HTR-8/SVneo (cell line): Measurements from ENCODE around the gene MAML3.

Experiments
- DNase-seq: peaks from one replicate; pipeline ENCODE4 v3.0.0; 2011; ENCODE audit warnings: low spot score, mixed read lengths; ENCODE audit not compliant: insufficient read length
- FAIRE-seq: peaks from 2 replicates; lab custom pipeline; 2011; peaks lifted over from hg19 to GRCh38; lab: Jason Lieb, UNC

The MAML3 gene

DNA sequence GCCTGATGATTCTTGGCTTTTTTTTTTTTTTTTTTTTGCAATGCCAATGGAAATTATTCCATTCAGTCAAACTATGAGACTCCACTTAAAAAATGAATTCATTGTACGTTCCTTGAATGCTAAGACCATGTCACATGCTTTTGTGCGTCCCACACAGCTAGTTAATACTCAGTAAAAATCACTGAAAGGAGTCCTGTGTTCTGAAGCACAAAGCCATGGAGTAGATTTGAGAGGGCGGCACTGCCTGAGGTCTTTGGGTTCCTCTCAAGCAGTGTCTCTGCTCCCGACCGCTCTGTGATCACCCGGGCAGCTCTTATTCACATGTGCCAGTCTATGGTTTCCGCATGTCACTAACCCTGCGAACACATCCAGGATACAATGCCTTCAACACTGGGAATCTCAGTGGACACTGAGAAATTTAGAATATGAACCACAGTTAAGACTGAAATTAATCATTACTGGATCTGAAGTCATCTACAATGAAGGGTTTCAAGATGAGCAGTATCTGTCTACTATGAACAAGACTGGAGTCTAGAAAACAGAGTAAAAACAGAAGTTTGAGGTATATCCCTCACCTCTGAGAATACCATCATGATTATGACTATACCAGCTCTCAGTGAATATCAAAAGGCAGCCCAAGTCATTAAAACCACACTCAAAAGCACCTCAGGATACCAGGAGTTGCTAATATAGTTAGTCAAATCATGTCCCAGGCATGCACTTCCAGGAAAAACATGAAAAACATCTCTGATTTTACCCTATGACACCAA is 295.4 kb downstream of the MAML3 start:
- no peak for FAIRE-seq
- DNase-seq: no peak

DNA sequence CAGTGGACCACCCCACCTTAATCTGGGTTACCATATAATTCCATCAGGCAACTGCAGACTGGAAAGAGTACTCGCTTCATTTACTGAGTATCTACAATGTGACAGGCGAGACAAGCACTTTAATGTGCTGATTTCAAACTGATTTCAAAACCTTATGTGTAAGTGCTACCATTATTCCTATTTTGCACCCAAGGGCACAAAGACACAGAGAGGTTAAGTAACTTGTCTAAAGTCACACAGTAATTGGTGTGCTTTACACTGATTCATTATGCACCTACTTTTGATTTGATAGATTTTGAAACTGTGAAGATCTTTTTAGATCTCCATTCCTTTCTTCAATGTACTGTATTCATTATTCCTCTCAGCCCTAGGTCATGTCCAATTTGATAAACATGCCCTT is 296.0 kb downstream of the MAML3 start:
- DNase-seq: no peak
- FAIRE-seq: no peak

DNA sequence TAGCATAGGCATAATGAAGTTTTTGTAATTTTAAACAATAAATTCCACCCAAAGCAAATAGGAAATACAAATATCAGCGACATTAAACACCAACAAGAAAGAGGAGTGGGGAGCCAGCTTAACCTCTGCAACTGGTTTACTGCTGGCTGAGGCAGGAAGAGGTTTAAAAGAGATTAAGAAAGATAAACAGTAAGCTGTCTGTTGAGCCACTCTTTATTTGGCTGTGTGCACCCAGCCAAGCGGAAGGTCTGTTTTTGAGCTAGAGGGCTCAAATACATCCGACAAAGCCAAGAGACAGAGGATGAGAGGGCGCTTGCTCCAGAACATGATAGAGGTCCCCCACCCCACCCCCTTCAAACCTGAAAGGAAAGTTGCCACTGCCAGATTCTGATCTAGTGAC is 297.0 kb downstream of the MAML3 start:
- no peak for FAIRE-seq
- no peak for DNase-seq

DNA sequence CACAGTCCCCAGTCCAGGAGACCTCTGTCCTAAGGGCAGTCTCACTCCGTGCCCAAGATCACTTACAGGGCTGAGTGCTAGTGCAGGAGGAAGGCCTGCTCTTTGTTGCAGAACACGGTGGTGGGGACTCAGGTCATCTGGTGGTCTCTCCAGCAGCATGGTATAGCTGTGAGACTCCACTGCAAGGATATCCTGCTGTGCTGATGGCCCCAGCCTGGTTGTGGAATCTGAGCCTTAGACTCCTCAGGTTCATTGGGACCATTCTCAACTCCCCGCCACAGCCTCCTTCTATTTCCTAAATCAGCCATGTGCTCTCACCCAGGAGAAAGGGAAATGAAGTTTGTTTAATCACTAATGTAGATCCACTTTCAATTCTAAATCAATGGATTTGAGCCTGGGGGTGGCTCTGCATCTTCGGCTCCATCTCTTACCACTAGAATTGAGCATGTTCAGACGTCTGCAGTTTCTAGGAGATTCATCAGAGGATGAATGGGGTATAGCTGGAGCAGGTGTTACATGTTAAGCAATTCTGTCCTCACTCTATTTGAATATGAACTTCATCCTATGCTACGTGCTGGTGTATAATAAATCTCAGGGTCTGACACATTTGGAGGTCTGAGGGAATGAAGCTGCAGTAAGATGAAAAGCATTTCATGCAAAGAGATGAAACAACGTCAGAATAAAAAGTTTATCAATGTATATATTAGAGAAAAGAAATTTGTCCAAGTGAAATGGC is 299.1 kb downstream of the MAML3 start:
- no peak for DNase-seq
- FAIRE-seq: no peak

DNA sequence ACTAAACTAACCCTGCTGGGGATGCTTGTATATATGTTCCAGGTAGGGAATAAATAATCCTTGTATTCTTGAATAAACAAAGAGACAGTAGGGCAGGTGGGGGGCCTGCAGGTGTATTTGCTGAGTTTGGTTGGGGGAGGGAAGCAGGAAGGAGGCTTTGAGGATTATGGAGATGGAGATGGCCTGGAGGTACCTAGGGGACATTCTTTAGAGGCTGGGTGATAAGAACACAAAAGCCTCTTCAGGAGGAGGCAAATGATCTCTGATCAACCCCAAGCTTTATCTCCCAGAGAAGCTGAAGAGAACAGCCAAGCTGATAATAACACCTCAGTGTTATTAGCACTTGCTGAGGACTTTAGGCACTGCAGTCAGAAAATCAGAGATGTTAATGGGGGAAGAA is 300.7 kb downstream of the MAML3 start:
- no peak for DNase-seq
- FAIRE-seq: no peak

DNA sequence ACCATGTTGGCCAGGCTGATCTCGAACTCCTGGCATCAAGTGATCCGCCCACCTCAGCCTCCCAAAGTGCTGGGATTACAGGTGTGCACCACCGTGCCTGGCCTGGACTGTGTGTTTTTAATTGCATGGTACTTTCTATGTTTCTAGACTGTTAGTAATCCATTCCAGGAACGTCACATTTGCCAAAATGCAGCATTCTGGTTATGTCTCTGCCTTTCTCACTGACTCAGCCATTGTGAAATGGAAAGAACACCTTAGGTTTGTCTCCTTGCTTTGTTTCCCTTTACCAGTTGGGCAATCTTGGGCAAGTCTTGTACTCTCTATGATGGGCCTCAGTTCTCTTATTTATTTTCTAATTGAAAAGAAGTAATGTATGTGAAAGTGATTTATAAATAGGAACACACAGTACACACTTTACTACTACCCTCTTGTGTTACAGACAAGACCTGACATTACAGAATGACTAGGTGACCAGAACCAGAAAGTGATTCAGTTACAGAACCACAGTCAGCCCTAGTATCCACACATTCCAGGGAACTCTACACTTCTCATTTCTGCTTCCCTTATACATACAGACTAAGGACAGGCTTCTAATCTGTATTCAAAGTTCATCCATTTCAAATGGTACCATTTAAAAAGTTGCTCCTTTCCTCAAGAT is 301.2 kb downstream of the MAML3 start:
- FAIRE-seq (no peak), DNase-seq (no peak)

DNA sequence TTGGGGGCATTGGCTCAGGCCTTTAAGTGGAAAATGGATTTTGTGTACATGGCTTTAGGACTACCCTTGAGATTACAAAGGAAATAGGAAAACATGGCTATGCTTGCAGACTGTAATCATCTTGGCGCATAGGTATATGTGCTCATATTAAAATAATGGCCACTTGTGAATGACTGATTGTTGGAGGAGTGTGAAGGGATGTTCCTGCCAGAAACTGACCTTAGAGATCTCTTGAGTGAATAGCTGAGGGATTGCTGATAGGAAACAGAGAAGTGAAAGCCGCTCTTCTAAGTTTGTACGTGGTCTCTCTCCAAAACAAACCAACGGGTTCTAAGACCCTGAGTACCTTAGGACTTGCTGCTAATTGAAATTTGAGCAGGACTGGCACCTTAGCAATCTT is 302.3 kb downstream of the MAML3 start:
- DNase-seq: no peak
- no peak for FAIRE-seq

DNA sequence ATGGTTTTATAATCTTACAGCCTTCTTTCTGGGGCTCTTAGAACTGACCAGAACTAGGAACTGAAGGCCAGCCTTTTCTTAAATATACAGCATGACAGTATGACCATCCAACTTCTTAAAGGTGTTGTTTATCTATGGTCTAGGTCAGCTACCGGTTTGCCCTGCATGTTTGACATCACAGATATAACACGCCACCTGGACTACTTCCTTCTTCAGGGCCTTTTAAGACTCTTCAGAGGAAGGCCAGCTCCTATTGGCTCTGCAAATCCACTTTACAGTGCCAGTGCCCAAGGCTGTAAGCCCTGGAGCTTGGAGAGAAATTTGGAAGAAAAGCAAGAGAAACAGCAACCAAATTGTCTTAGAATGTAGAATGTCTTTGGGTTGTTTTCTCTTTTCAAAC is 302.9 kb downstream of the MAML3 start:
- no peak for DNase-seq
- no peak for FAIRE-seq

DNA sequence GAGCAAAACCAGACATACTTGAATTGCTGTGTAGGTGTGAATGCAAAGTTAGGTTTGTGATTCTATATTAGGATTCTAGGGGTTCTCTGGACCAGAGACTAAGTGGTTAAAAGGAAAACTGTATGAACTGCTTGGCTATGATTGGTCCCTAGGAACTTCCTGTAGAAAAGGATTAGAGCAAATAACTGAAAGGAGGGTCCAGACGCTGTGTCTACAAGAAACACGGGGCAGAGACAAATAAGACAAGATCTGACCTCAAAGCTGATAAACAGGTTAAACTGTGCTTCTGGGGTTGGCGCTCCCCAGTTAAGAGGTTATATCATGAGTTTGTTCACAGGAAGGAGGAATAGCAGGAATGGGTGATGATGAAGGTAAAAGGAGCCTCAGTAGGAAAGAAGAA is 304.8 kb downstream of the MAML3 start:
- DNase-seq (no peak), FAIRE-seq (no peak)

DNA sequence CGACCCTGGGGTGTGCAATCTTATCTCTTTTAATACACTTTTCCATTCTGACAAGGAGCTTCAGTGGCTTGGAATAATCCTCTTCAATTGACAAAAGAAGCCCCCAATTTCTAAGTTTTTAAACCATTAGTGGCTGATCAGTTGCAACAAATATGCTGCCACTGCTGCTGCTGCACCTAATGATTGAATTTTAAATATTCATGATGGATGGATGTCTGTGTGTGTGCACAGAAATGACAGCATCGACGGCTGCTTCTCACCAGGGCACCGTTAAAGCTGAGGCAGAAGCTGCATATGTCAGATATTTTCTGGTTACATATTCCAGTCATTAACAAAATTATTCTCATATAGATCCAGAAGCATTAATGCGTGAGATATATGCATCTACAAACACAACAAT is 306.0 kb downstream of the MAML3 start:
- DNase-seq: no peak
- no peak for FAIRE-seq

DNA sequence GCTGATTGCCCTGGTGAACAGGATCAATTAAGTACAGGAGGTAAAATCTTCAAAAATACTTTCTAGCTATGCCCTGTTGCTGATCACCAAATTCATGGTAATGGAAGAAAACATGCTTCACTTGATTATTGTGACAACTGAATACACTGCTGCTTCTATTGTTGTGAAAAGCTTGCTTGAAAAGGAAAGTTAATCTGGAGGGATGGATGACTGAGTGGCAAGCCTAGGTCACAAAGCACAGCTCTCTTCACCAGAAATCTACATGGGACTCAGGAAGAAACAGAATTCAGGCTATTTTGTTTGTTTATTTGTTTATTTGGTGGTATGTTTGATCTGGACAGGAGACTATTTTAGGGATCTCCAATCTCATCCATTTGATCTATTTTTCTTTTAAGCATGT is 306.4 kb downstream of the MAML3 start:
- DNase-seq: no peak
- FAIRE-seq: no peak

DNA sequence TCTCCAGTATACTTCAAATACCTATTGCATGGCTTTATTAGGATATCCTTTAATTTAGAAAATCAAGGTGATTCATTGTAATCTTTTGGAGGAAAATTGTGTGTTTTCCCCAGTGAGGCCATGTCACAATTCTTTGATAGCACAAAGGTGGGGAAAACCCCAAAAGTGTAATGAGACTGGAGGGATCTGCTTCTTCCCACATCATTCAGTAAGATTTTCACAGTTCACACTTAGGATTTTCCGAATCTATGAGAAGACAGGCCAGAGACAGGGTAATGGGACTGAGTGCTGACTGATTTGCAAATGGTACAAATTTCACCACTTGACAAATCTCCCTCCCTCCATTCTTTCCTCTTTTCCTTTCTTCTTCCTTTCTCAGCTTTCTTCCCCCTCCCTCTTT is 307.2 kb downstream of the MAML3 start:
- FAIRE-seq (no peak), DNase-seq (no peak)

DNA sequence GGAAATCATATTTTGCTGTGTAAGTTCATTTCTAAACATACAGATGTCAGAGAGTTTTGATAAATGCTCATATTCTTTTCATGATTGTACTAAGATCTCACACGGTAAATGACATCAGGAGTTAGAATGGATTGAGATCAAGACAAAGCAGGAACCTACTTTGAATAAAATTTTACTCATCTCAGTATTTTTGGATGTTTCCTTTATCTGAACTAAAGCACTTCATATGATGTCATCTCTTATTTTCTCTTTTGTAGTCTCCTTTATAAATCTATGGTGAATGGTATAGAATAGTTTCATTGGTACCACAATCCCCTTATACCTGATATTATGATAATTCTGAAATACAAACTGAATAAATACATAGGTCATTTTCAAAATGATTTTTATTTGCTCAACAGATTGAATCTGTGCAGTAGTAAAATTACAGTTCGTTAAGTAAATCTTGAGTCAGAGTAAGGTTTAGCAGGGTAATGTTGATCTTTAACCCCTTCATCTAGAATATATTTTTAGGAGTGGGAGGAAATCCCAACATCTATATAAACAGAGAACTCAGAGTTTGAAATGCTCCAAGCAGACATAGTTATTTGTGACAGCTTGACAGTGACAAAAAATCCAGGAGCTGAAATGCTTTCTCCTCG is 308.4 kb downstream of the MAML3 start:
- DNase-seq (no peak), FAIRE-seq (no peak)

DNA sequence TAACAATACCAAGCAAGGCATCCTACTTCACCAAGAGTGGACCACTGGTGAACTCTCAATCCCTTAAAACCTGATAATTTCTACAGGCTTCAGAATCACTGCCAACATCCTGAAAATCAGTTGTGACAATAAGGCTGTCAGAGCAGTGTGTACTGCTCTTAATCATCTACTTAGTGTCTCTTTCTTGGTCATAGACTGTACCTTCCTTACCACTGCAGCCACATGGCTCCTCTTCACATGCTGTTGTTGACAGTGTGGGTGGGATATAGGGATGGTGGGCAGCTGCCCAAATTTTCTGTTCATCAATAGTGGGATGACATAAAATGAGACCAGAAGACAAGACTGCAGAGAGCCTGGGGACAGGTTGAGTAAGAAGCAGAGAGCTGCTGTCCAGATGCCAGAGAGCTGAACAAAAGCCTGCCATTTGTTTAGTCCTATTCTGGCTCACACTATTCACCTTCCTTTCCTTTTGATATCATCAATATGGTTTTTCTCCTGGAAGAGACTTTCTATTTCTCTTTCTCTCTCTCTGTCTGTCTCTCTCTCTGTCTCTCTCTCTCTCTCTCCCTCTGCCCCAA is 309.4 kb downstream of the MAML3 start:
- DNase-seq (no peak), FAIRE-seq (no peak)

DNA sequence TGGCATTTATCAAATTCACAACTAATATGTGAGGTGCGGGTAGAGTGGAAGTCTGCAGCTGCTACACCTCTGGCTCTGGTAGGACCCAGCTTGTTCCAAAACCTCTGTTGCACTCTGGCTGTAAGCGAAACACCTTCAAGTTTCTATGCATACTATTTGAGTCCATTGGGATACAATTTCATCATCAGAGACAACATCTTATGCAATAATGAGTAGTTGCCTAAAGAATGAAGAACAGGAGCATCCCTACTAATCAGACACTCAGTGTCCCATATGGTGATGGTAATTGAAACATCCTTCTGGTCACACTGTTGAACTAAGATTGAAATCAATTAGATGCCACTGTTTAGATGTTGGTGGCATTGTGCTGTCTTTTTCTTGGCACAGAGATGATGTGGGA is 309.9 kb downstream of the MAML3 start:
- DNase-seq (no peak), FAIRE-seq (no peak)

DNA sequence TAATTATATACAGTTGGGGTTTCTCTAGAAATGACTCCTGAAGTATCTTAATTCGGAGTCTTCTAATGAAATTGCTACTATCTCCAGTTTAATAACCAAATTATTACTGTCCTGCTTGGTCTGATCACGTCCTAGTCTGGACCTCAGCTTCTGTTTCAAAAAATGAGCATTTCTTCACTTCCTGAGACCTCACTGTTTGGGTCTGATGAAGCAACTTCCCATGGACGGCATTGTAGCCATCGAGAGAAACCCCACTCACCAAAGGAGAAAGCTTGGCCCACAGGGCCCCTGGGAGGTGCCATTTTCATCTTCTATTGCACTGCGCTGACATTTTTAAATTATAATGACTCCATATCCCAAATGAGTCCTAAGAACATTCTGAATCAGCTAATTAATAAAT is 310.3 kb downstream of the MAML3 start:
- DNase-seq (no peak), FAIRE-seq (no peak)

DNA sequence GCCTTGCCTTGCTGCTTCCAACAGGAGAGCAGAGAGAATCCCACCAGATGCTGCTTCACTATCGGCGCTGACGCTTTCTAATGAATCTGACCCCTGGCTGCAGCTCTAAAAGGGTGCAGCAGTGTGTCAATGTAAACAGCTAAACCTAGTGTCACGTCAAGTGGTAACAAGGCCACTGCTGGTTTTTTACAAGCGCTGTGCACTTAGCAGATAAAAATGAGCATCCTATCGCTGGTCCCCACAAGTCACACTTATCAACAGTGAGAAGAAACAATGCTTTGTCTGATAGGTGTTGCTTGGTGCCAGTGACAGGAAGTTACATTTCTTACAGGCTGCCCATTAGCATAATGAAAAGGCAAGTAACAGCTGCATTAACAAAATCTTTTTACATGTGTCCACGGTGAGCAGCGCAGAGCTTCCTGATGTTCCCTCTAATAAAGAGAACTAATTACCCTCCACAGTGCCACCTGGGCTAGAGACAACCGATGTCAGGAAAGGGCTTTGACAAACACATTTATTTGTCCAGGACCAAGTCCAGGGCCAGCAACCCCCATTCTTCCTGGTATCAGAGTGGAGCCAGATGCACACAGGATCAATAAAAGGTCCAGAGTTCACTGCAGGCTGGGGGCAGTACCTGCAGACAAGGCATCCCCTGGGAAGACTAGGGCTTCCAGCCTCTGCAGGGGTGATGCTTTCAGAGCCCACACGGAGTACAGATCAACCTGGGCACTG is 312.4 kb downstream of the MAML3 start:
- FAIRE-seq (no peak), DNase-seq (no peak)

DNA sequence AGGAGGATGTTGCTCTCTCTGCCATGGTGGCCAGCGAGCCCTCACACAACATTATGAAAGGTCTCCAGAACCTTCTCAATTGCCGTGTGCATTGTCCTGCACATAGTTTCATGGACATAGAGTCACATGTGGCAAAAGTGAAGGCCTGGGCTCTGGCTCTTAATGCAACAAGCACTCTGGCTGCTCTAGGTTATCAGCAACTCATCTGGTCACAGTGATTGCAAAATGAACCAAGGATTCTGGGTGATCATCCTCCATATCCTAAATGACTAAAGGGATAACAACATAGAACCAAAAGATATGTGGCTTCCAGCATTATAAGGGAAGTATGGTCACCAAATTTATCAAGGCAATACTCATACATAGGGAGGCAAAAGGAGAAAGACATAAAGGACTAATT is 313.2 kb downstream of the MAML3 start:
- FAIRE-seq: no peak

DNA sequence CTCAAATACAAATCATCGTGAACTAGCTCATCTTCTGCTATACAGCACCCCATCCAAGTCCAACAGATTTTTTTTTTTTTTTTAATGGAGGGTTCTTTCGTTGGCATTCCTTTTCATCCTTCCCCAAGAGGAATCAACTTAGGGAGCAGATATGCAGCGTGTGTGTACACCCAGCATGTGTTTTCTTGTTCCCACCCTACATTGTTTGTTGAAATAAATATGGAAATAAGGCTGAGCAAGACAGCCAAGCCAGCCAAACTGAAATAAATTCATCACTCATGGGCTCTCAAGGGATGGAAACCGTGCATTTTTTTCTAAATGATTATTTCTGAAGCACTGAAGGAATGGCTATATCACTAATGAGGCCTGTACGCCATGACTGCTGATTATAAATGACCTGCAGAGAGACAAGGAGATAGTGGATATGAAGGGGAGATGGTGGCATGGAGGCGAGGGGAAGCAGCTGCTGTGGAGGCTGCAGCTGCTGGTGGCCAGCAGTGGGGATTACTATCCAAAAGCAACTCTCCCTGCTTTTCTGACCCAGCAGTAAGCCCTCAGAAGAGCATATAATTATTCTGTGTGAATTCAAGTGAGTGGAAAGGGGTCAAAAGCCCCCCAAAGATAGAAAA is 314.5 kb downstream of the MAML3 start:
- DNase-seq (no peak), FAIRE-seq (no peak)

More for the DNA sequence above, 313.2 kb downstream of the MAML3 start:
- no peak for DNase-seq
